22Rv1 (cell line): Measurements from ENCODE around the gene PCDHA13.

Source experiments
- ZFX ChIP-seq: fragments of 450-650 bp; IDR thresholded peaks from 2 replicates; pipeline ENCODE4 v1.6.1; 2017; ENCODE audit warnings: antibody characterized with exemption, borderline replicate concordance
- TF ChIP-seq, protein P1 (sequence below): fragments of 450-650 bp; IDR thresholded peaks from 2 replicates; pipeline ENCODE4 v1.5.1; 2017; ENCODE audit warnings: mild to moderate bottlenecking

DNA sequence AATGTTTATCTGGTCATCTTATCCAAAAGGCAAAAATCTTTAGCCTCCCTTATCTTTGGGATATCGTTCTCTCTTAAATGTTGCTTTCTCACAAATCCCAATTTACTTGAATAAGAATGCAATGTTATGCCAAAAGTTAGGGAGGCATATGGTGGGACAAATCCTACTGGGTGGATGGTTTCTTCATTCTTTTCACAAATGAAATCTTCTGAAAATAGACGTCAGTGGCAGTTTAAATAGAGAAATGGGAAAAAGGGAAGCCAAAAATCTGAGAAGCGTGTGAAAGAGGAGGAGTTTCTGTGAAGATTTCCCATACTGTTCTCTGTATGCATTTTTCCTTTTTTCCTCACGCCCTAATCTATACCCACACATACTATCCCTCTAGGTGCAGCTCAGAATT, 41.7 kb downstream of the PCDHA13 start:
- TF ChIP-seq, protein P1, sequence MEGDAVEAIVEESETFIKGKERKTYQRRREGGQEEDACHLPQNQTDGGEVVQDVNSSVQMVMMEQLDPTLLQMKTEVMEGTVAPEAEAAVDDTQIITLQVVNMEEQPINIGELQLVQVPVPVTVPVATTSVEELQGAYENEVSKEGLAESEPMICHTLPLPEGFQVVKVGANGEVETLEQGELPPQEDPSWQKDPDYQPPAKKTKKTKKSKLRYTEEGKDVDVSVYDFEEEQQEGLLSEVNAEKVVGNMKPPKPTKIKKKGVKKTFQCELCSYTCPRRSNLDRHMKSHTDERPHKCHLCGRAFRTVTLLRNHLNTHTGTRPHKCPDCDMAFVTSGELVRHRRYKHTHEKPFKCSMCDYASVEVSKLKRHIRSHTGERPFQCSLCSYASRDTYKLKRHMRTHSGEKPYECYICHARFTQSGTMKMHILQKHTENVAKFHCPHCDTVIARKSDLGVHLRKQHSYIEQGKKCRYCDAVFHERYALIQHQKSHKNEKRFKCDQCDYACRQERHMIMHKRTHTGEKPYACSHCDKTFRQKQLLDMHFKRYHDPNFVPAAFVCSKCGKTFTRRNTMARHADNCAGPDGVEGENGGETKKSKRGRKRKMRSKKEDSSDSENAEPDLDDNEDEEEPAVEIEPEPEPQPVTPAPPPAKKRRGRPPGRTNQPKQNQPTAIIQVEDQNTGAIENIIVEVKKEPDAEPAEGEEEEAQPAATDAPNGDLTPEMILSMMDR, result no peak
- no peak for TF ChIP-seq ZFX
